Ascending aorta (tissue), 2 donors: ENCODE measurements around the gene RECQL. TPM values are rescaled to one million over a fixed set of nuclear protein-coding genes. Genes with fewer than 3 reads are reported as not detected.
"Not testable (repeated sequence)": the region's sequence is repeated elsewhere in the genome, so short reads cannot be mapped to it uniquely, and the experiment has no call there.

Source experiments
- DNase-seq, 2 donors: peaks; one replicate each; pipeline ENCODE4 v3.0.0-alpha.2; 2019; ENCODE audit warnings: low spot score in 2 of 2
- H3K27ac ChIP-seq, 2 donors: fragments of 200-600 bp; sonication (generic); one replicate each; pipeline ENCODE4 v1.5.1; 2016 to 2017; ENCODE audit warnings: mild to moderate bottlenecking in 1 of 2
- H3K27me3 ChIP-seq: fragments of 200-600 bp; sonication (generic); one replicate; pipeline ENCODE4 v1.5.1; 2017
- H3K36me3 ChIP-seq, 2 donors: fragments of 200-600 bp; sonication (generic); one replicate each; pipeline ENCODE4 v1.5.1; 2016
- H3K4me1 ChIP-seq, 2 donors: fragments of 200-600 bp; sonication (generic); one replicate each; pipeline ENCODE4 v1.5.1; 2016 to 2017; ENCODE audit warnings: mild to moderate bottlenecking in 1 of 2
- H3K4me3 ChIP-seq, 2 donors: fragments of 200-600 bp; sonication (generic); one replicate each; pipeline ENCODE4 v1.5.1; 2016 to 2017; ENCODE audit warnings: mild to moderate bottlenecking in 1 of 2
- H3K9me3 ChIP-seq, 2 donors: fragments of 200-600 bp; sonication (generic); one replicate each; pipeline ENCODE4 v1.5.1; 2016
- CTCF ChIP-seq, 3 experiments: fragments of 200-600 bp in 2 of 3; fragments of 450-650 bp in 1 of 3; sonication (generic) in 2 of 3; IDR thresholded peaks; one replicate each; pipeline ENCODE4 v1.5.1; 2016 to 2019; ENCODE audit warnings: antibody characterized with exemption in 3 of 3, mild to moderate bottlenecking in 1 of 3, moderate library complexity in 1 of 3
- intact Hi-C: fragments of 100-400 bp; cut with DNase I; formaldehyde crosslinking; loops from one replicate; pipeline ENCODE4 v1.15.1; 2023
- total RNA-seq: library from RNA; depleted of rRNA; stranded (reverse); fragments of >200 nt; gene quantifications from one replicate; pipeline ENCODE4 v1.1.0, GENCODE V29; 2016

The RECQL gene
- total RNA-seq, 1 donor from 2014 or later, result 8.7 TPM

GRCh38 chr12:21478756-21479455, 22.5 kb downstream of the RECQL start:
- Histone ChIP-seq H3K9me3 (no peaks in the 10 kb centered on the region), H3K4me3 (no peak overlapping the region), H3K4me1 (no peaks in the 10 kb centered on the region), H3K27ac (no peak overlapping the region), H3K27me3 (no peaks in the 10 kb centered on the region), H3K36me3 (peaks cover 74 to 81% of the 10 kb centered on the region in 2 donors)
- TF ChIP-seq CTCF (IDR thresholded peaks at IDR 0.05), result no peak
- no peak for DNase-seq
- intact Hi-C loops, result no loop called here

GRCh38 chr12:21476949-21477348, 24.5 kb downstream of the RECQL start:
- Histone ChIP-seq H3K27me3 (no peaks in the 10 kb centered on the region), H3K4me1 (no peaks in the 10 kb centered on the region), H3K9me3 (no peaks in the 10 kb centered on the region), H3K4me3 (no peak overlapping the region), H3K36me3 (peaks cover 67 to 81% of the 10 kb centered on the region in 2 donors), H3K27ac (no peak overlapping the region)
- no peak for DNase-seq
- intact Hi-C loops, result no loop called here
- no peak for TF ChIP-seq CTCF (IDR thresholded peaks at IDR 0.05)

- DNase-seq, result no peak
- Histone ChIP-seq H3K36me3 (peaks cover 56 to 77% of the 10 kb centered on the region in 2 donors), H3K27me3 (no peaks in the 10 kb centered on the region), H3K27ac (no peak overlapping the region), H3K4me3 (no peak overlapping the region), H3K4me1 (no peaks in the 10 kb centered on the region), H3K9me3 (no peaks in the 10 kb centered on the region)
- intact Hi-C loops, result no loop called here
- TF ChIP-seq CTCF (IDR thresholded peaks at IDR 0.05), result no peak
These were observed 25.9 kb downstream of the RECQL start for GRCh38 chr12:21475552-21475951.

GRCh38 chr12:21472197-21472823, 29.1 kb downstream of the RECQL start:
- H3K36me3 ChIP-seq, result peaks cover 43 to 68% of the 10 kb centered on the region in 2 donors

GRCh38 chr12:21471294-21471693, 30.1 kb downstream of the RECQL start:
- intact Hi-C loops, result no loop called here
- no peaks in the 10 kb centered on the region for H3K9me3 ChIP-seq
- no peak for TF ChIP-seq CTCF (IDR thresholded peaks at IDR 0.05)
- no peak overlapping the region for H3K27ac ChIP-seq
- no peak for DNase-seq
- H3K27me3 ChIP-seq, result no peaks in the 10 kb centered on the region
- no peak overlapping the region for H3K4me3 ChIP-seq
- H3K36me3 ChIP-seq, result peaks cover 37 to 65% of the 10 kb centered on the region in 2 donors
- H3K4me1 ChIP-seq, result no peaks in the 10 kb centered on the region

More at GRCh38 chr12:21472197-21472823, 29.1 kb downstream of the RECQL start:
- no peaks in the 10 kb centered on the region for H3K27me3 ChIP-seq
- no peaks in the 10 kb centered on the region for H3K4me1 ChIP-seq
- no peak for TF ChIP-seq CTCF (IDR thresholded peaks at IDR 0.05)
- DNase-seq, result no peak
- no peak overlapping the region for H3K27ac ChIP-seq
- H3K9me3 ChIP-seq, result no peaks in the 10 kb centered on the region
- H3K4me3 ChIP-seq, result no peak overlapping the region
- intact Hi-C loops, result no loop called here

- H3K4me1 ChIP-seq, H3K27ac ChIP-seq, H3K27me3 ChIP-seq, DNase-seq, H3K4me3 ChIP-seq, intact Hi-C loops, H3K9me3 ChIP-seq: not testable (repeated sequence)
- peaks cover 14 to 42% of the 10 kb centered on the region in 2 donors for H3K36me3 ChIP-seq
These were observed 34.1 kb downstream of the RECQL start for GRCh38 chr12:21467334-21467733.
